RPMI7951 (cell line): ENCODE data around the gene ZNF536. TPM values are rescaled to one million over a fixed set of nuclear protein-coding genes. Genes with fewer than 3 reads are reported as not detected.
"Not testable (repeated sequence)": the region's sequence is repeated elsewhere in the genome, so short reads cannot be mapped to it uniquely, and the experiment has no call there.

ENCODE experiments used
- DNase-seq: peaks from one replicate; pipeline ENCODE4 v3.0.0-alpha.2; 2012; ENCODE audit warnings: low read depth
- total RNA-seq: library from RNA; depleted of rRNA; stranded (reverse); fragments of >200 nt; shearing (Covaris generic); gene quantifications from 2 replicates; pipeline ENCODE4 v1.2.3, GENCODE V29; 2014

ZNF536 gene
- total RNA-seq, 1 experiment from 2014 or later: 0.12 TPM

- DNase-seq: no peak
Observed at GRCh38 chr19:30388327-30388726, 16.1 kb downstream of the ZNF536 start.

DNA sequence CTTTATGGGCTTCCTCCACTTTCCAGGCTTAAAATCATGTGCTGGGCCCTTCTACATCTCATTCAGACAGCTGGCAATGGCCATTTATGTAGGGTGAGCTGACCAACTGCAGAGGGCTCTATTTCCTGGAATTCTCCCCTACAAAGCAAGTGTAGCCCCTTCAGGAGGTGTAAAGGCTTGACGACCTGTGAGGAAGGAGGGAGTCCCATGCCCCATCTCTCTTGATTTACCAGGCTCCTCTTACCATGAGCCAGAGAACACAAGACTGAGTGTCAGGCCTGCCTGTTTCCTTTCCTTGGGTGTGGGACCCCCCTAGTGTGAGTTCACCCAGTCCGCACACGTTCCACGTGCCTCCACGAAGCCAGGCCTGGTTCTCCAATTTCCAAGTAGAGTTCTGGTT lies 16.6 kb downstream of the ZNF536 start:
- DNase-seq: no peak

DNA sequence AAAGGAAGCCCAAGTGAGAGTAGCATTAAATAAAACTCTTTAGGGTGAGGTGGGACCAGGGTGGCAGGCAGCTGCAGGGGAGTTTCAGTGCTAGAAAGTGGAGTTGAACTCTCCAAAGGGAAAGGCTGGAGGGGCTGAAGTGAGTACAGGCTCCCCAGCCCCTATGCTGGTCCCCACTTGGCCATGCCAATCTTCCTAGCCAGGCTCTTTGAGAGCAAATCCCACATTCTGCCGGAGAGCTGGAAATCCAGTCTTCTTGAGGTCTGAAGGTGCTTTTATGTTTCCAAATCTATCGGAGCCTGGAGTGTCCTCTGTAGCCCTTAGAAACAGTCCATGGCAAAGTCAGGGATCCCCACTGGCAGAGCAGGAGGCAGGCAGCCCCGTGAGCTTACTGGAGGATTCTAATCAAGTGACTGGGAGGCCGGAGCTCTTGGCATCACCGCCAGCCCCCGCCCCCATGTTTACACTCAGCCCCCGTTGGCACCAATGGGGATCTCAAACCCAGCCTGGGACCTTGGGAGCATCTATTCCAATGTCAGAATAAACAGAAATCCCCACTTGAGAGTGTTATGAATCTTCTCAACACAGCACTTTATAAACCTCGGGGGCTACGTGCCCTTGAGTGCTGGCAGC lies 18.3 kb downstream of the ZNF536 start:
- no peak for DNase-seq

DNA sequence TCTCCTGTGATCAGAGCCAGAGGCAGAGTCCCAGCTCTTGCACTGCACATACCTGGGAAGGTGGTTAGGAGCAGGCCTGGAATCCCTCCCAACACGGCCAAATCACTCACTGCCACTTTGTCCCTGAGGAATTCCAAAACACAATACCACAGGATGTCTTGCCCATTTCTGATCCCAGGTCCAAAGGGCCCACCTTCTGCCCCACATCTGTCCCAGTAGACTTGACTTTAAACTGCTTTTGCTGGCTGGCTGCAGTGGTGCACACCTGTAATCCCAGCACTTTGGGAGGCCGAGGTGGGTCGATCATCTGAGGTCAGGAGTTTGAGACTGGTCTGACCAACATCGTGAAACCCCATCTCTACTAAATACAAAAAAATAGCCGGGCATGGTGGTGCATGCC lies 18.9 kb downstream of the ZNF536 start:
- no peak for DNase-seq

DNA sequence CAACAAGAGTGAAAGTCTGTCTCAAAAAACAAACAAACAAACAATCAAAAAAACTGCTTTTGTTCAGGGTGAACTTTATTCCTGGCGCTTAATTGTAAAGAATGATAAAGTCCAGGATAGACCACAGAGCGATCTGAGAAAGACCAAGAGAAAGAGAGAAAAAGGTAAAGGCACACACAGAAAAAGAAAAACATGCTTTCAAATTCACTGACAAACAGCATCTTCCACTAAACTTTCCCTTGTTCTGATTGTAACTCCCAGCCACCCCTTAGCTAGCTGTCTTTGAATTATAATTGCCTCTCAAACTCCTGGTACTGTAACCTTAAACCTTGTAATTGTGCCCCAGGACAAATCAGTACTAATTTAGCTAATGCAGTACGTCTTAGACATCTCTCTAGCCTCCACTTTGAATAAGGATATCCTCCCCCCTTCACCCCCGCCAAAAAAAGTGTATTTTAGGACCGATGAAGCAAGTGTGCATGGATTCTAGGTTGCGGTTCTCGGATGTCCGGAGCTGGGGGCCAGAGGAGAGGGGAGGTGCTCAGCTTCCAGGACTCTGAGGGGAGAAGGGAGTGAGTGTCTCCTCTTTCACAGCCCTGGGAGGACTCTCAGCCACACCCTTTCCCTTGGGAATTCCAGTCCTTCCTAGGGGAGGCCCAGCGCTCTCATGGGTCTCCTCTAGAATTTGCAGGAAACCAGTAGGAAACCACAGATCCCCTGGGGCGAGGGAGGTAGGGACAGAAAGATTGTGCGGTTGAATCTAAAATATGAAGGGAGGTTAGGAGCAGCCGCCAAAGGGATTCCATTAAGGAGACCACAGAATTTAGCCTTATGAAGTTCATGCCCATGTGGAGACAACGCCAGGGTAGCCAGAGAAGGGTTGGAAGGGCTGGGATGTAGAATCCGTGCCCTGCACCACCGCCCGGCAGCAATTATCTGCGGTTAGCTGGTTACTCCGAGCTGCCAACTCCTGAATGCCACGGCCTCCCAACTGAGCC lies 19.7 kb downstream of the ZNF536 start:
- peak; percentile 99 for DNase-seq

- DNase-seq: peak; percentile 70
Observed at GRCh38 chr19:30393046-30393445, 20.9 kb downstream of the ZNF536 start.

DNA sequence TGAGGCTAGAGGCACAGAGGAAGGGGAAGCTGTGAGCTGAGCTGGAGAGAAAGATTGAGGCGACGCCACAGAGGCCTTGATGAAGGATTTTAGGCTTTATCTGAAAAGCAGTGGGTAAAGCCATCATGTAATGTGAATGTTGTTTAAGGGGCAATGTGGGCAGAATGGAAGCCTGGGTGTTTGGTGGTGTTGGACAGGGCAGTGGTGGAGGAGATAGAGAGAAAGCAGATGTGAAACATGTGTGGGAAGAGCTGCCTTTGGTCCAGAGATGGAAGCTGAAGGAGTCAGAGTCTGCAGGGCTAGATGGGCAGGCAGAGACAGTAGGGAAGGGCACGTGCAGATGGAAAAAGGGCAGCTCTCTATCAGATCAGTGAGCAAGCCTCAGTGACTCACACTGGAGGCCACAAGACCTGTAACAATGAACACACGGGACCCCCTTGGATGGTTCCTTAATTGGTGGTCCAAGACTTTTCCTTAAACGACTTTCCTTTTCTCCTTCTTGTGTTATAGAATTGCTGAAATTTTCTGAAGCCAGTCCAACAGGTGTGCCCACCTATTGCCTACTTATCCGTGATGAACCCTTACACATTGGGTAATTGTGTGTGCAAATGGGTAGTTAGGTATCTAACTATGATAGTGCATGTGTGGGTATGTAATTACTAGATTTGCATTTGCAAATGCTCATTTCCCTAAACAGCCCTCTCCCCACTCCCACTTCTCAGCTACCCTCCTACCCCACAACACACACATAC lies 21.7 kb downstream of the ZNF536 start:
- peak; percentile 41 for DNase-seq

- no peak for DNase-seq
Observed at GRCh38 chr19:30394481-30395151, 22.4 kb downstream of the ZNF536 start.

DNA sequence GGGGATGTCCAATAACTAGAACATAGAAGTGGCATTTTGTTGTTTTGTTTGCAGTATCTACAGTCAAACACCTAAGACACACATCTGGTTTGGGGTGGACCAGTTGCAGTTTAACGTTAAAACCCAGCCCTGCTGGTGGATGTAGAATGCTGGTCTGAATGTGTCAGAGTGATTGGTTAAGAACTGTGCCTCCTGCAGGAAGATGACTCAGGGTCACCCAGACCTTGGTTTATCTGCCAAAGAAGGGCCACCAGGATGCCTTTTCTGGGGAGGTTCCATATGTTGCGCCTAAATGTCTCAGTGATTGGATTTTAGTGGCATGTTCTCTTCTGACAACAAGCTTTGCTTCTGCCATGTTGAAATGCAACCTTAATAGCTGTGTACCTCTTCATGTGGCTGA lies 23.1 kb downstream of the ZNF536 start:
- peak; percentile 35 for DNase-seq

GRCh38 chr19:30398539-30398938 lies 26.4 kb downstream of the ZNF536 start:
- DNase-seq: not testable (repeated sequence)

GRCh38 chr19:30401956-30402355 lies 29.8 kb downstream of the ZNF536 start:
- no peak for DNase-seq

DNA sequence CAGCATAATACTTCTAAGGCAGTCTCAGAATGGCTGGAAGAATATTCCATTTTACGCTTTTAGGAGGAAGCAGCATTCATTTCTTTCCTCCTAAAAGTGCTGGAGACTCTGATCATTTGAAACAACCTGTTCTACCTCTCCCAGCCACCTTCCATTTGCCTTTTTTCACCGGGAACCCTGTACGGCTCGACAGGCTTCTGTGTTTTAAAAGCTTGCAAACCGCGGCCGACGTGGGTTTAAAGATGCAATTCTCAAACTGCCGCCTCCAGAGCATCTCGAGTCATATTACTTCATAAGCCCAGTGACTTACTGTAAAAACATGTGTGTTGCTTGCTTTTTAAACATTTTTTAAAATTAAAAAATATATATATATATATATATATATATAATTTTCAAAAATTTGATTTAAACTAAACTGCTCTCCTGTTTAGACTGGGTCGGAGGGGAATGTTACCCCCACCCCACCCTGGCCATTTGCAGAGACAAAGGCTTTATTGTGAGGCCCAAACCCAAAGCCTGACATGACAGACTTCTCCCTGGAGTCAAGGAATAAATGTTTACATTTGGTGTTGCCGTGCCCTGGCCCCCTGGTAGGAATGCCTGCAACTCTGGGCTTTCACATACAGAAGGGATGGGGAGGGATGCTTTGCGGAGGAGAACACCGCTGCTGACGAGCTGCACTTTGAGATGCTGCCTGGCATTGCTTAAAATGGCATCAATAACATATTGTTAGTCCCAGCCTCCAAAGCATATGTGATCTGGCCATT lies 30.4 kb downstream of the ZNF536 start:
- no peak for DNase-seq

DNA sequence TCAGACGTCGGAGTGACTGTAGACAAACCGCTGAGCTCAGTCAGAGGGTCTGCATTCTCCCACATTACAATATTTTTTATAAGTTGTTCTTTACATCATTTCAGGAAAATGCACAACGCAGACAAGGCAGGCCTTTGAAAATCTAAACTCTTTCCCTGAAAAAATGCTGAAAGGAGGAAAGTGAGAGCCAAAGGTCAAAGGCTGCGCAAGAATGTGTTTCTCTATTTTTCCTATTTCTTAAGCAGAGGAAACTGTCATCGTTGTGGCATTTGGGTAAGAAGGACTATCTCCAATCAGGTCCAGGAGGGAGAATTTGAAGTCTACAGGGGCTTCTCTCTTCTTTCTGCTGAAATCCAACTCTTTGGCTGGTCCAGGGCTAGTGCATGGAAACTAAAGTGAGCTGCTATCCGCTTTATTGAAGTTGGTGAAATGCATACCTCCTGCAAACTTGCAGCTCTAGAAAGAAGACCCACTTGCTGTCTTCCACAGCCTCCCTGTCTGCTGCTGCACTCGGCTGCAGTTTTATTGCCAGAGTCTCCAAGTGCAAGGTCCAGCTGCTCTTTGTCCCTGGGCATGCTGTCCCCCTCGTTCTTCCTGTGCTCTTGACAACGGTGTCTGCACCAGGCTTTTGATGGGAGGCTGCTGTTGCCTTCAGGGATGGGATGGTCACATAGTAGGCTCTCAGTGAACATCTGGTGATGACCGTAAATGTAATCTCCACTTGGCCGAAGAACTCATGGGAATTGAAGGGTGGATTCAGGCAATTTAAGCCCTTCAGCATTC lies 31.2 kb downstream of the ZNF536 start:
- no peak for DNase-seq

- peak; percentile 36 for DNase-seq
Observed at GRCh38 chr19:30406220-30407067, 34.3 kb downstream of the ZNF536 start.

DNA sequence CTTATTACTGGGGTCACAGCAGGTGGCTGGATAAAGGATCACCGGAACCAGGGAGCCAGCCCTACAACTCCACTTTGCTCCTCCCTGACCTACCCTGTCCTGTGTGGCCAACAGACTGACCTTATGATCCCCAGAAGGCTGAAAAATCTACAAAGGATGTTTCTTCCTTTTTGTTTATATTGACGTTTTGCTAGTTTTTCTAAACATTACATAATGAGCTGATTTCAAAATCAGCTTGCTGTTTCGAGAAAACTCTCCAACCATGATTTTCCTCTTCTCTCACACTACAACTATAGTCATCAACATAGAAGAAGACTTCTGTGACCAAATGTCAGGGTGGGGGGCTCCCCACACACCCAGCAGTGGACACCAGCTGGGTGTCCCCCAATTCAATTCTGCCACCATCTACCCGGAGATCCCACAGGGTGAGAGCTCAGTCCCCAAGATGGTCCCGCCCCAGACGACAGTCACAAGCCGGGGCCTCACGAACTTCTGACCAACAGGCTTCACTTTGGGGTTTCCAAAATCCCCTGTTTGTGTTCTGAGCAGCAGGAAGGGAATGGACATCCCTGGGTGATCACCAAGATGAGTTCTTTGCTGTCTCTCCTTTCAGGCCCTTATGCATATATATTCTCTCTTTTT lies 35.0 kb downstream of the ZNF536 start:
- DNase-seq: no peak

DNA sequence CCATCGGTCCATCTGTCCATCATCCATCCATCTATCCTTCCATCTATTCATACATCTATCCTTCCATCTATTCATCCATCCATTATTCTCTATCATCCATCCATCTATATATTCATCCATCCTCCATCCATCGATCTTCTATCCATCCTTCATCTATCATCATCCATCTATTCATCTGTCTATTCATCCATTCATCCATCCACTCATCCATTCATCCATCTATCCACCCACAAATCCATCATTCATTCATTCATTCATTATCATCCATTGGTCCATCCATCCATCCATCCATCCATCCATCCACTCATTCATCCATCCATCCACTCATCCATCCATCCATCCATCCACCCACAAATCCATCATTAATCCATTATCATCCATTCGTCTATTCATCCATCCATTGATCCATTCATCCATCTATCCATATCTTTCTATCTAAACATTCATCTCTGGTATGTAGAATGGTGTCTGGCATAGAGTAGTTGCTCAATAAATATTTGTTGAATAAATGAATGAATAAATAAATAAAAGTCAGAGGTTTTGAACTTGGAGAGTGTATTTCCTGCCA lies 36.6 kb downstream of the ZNF536 start:
- no peak for DNase-seq

DNA sequence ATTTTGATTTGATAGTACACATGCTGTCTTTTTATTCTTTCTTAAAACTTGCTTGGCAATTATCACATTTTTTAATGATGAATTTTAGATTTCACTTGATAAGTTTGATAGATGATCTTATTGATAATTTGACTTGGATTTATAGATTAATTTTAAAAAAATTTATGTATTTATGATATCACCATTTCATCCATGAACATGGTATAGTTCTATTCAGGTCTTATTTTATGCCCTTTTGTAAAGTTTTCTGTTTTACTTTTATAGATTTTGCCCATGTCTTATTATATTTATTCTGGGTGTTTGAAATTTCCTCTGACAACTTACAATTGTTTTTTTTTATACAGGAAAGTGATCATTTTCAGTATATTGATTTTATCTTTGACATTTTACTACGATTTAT lies 39.5 kb downstream of the ZNF536 start:
- DNase-seq: no peak

- DNase-seq: no peak
Observed at GRCh38 chr19:30416375-30416774, 44.2 kb downstream of the ZNF536 start.
